HCT116 (cell line): ENCODE data around the gene CHI3L2. TPM values are rescaled to one million over a fixed set of nuclear protein-coding genes. Genes with fewer than 3 reads are reported as not detected.

ENCODE experiments used
- CBX3 ChIP-seq: IDR thresholded peaks from 2 replicates; pipeline ENCODE4 v1.6.1; 2012; ENCODE audit warnings: low read depth
- CTCF ChIP-seq, 3 experiments: fragments of 200-600 bp in 1 of 3; sonication (generic) in 1 of 3; IDR thresholded peaks in 2 of 3; conservative IDR thresholded peaks in 1 of 3; 2 replicates each; pipeline ENCODE4 v1.5.1; 2012 to 2017; ENCODE audit warnings: low read depth in 2 of 3, low read length in 2 of 3, antibody characterized with exemption in 1 of 3, borderline replicate concordance in 1 of 3, control low read depth in 1 of 3, mild to moderate bottlenecking in 1 of 3, mixed read lengths in 1 of 3, mixed run types in 1 of 3, moderate library complexity in 1 of 3; ENCODE audit not compliant: insufficient read depth in 1 of 3
- EGR1 ChIP-seq: IDR thresholded peaks from 2 replicates; pipeline ENCODE4 v1.6.1; 2012; ENCODE audit warnings: low read depth
- FOSL1 ChIP-seq: IDR thresholded peaks from 2 replicates; pipeline ENCODE4 v1.6.1; 2012; ENCODE audit warnings: low read depth
- POLR2AphosphoS5 ChIP-seq: IDR thresholded peaks from 2 replicates; pipeline ENCODE4 v1.6.1; 2011; ENCODE audit warnings: mild to moderate bottlenecking, low read depth, low read length, moderate library complexity
- REST ChIP-seq: IDR thresholded peaks from 2 replicates; pipeline ENCODE4 v1.6.1; 2012; ENCODE audit warnings: low read depth
- SRF ChIP-seq: IDR thresholded peaks from 2 replicates; pipeline ENCODE4 v1.6.1; 2012; ENCODE audit warnings: low read depth
- ZFX ChIP-seq: fragments of 450-650 bp; IDR thresholded peaks from 2 replicates; pipeline ENCODE4 v1.6.1; 2017
- ZNF274 ChIP-seq: fragments of 200-500 bp; sonication (Bioruptor generic); IDR thresholded peaks from 2 replicates; pipeline ENCODE4 v1.6.1; 2014; ENCODE audit warnings: mild to moderate bottlenecking, low read depth, low read length, inconsistent platforms
- total RNA-seq: library from RNA; stranded (reverse); gene quantifications from one replicate; pipeline ENCODE4 v1.2.1, GENCODE V29; 2021; ENCODE audit not compliant: unreplicated experiment

CHI3L2 gene
- total RNA-seq, 1 experiment from 2014 or later = not detected

- TF ChIP-seq REST (no peak), EGR1 (no peak), CBX3 (0 out of 2 replicates have a peak, but pooled peaks have one; percentile 29), ZFX (no peak), SRF (no peak), CTCF (IDR thresholded peaks at IDR 0.05 in 2 of 3, conservative IDR thresholded peaks at IDR 0.05 in 1 of 3; ENCODE audit: borderline replicate concordance in 1 of 3, insufficient read depth in 1 of 3, low read depth in 2 of 3, low read length in 2 of 3) (0 out of 6 replicates have a peak, but pooled peaks of 1 of the 3 experiments have one; percentile 9), POLR2AphosphoS5 (no peak), FOSL1 (no peak), ZNF274 (no peak)
These were observed 24.5 kb upstream of the CHI3L2 start (continued) for GRCh38 chr1:111202707-111203623.
